Upper lobe of left lung (tissue), 6 donors: ENCODE data around the gene TRIP12. TPM values are rescaled to one million over a fixed set of nuclear protein-coding genes. Genes with fewer than 3 reads are reported as not detected.

Experiments used
- ATAC-seq, 2 donors: fragments of 200-7000 bp; cut with Tn5 transposase; one replicate each; pipeline ENCODE4 v1.9.1; 2022; ENCODE audit warnings: mild to moderate bottlenecking in 2 of 2, moderate library complexity in 2 of 2; ENCODE audit not compliant: low FRiP score in 2 of 2
- DNase-seq, 2 donors: peaks; one replicate each; pipeline ENCODE4 v3.0.0-alpha.2; 2019 to 2020
- H3K27ac ChIP-seq, 4 donors: fragments of 200-600 bp; sonication (generic); one replicate each; pipeline ENCODE4 v1.5.1; 2016 to 2019
- H3K27me3 ChIP-seq, 4 donors: fragments of 200-600 bp; sonication (generic); one replicate each; pipeline ENCODE4 v1.5.1; 2017 to 2019
- H3K36me3 ChIP-seq, 4 donors: fragments of 200-600 bp; sonication (generic); one replicate each; pipeline ENCODE4 v1.5.1; 2016 to 2019
- H3K4me1 ChIP-seq, 4 donors: fragments of 200-600 bp; sonication (generic); one replicate each; pipeline ENCODE4 v1.5.1; 2018 to 2019
- H3K4me3 ChIP-seq, 4 donors: fragments of 200-600 bp; sonication (generic); one replicate each; pipeline ENCODE4 v1.5.1; 2017 to 2019; ENCODE audit warnings: mild to moderate bottlenecking in 2 of 4, moderate library complexity in 1 of 4
- H3K9me3 ChIP-seq, 4 donors: fragments of 200-600 bp; sonication (generic); one replicate each; pipeline ENCODE4 v1.5.1; 2018 to 2019
- EP300 ChIP-seq, 4 donors: sonication (generic); formaldehyde crosslinking; IDR thresholded peaks; one replicate each; pipeline ENCODE4 v1.5.1; 2017; ENCODE audit warnings: antibody characterized with exemption in 4 of 4, control low read depth in 2 of 4
- POLR2A ChIP-seq, 4 donors: fragments of 450-650 bp; IDR thresholded peaks; one replicate each; pipeline ENCODE4 v1.5.1; 2016 to 2017; ENCODE audit warnings: antibody characterized with exemption in 4 of 4, mild to moderate bottlenecking in 2 of 4
- POLR2AphosphoS5 ChIP-seq, 2 donors: sonication (generic); formaldehyde crosslinking; IDR thresholded peaks; one replicate each; pipeline ENCODE4 v1.5.1; 2017; ENCODE audit warnings: antibody characterized with exemption in 2 of 2
- WGBS, 2 donors: methylation state at CpG; one replicate each; pipeline ENCODE4 v1.1.5; 2017 to 2018; 5-methylcytosine and 5-hydroxymethylcytosine counted together
- total RNA-seq, 6 donors: library from RNA; depleted of rRNA in 4 of 6; stranded (reverse); fragments of >200 nt in 4 of 6; gene quantifications; one replicate each; pipeline versions ENCODE4 v1.1.0 to v1.2.1, GENCODE V29; 2016 to 2021
- TF ChIP-seq, protein P1 (sequence below), 6 experiments: fragments of 450-650 bp in 4 of 6; fragments of 200-600 bp in 2 of 6; sonication (generic) in 2 of 6; IDR thresholded peaks; one replicate each; pipeline ENCODE4 v1.5.1; 2016 to 2019; ENCODE audit warnings: antibody characterized with exemption in 6 of 6
- donor health status: DM: no; HTN: no; CAD: no; lungs with moderate emphysema.
- donor health status: DM: no; HTN: yes; CAD: no; lungs with severe emphysema.

Gene TRIP12
- total RNA-seq, 6 donors from 2014 or later, result 164 to 202 (median 180) TPM

DNA sequence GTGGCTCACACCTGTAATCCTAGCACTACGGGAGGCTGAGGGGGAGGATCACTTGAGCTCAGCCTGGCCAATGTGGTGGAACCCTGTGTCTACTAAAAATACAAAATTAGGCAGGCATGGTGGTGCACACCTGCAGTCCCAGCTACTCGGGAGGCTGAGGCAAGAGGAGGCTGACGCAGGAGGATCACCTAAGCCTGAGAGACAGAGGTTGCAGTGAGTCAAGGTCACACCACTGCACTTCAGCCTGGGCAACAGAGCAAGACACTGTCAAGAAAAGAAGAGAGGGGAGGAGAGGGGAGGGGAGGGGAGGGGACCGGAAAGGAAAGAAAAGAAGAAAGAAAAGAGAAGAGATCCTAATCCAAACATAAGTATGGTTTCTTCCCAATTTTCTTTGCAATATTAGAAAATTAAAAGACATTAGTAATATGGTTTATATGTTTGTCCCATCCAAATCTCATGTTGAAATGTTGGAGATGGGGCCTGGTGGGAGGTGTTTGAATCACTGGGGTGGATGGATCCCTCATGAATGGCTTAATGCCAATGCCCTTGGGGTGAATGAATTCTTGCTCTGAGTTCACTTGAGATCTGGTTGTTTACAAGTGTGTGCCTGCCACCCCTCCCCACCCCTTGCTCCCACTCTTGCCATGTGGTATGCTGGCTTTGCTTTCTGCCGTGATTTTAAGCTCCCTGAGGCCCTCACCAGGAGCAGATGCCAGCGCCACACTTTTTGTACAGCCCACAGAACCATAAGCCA, 50.7 kb downstream of the TRIP12 start:
- 93 to 97% methylated on average over 6 of the region's 6 CpGs for WGBS, 2 donors
- TF ChIP-seq POLR2AphosphoS5 (IDR thresholded peaks at IDR 0.05), result no peak
- TF ChIP-seq, protein P1, sequence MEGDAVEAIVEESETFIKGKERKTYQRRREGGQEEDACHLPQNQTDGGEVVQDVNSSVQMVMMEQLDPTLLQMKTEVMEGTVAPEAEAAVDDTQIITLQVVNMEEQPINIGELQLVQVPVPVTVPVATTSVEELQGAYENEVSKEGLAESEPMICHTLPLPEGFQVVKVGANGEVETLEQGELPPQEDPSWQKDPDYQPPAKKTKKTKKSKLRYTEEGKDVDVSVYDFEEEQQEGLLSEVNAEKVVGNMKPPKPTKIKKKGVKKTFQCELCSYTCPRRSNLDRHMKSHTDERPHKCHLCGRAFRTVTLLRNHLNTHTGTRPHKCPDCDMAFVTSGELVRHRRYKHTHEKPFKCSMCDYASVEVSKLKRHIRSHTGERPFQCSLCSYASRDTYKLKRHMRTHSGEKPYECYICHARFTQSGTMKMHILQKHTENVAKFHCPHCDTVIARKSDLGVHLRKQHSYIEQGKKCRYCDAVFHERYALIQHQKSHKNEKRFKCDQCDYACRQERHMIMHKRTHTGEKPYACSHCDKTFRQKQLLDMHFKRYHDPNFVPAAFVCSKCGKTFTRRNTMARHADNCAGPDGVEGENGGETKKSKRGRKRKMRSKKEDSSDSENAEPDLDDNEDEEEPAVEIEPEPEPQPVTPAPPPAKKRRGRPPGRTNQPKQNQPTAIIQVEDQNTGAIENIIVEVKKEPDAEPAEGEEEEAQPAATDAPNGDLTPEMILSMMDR (IDR thresholded peaks at IDR 0.05), result no peak
- no peak for TF ChIP-seq EP300 (IDR thresholded peaks at IDR 0.05)
- TF ChIP-seq POLR2A (IDR thresholded peaks at IDR 0.05), result no peak

DNA sequence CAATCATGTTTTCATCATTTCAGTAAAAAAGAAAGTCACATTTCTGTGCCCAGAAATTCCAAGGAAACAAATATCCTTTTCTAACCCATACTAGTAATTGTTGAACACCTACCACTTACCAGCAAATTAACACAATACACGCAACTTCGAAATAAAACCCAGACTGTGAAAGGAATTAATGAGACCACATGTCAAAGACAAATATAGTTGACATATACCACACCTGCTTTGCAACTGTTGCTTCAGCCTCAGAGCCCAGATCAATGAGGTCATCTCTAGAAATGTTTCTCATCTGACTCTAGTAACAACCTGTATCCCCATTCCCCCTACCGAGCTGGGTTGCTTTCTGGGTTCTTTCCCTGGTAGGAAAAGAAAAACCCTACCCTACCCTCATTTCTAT, 52.6 kb downstream of the TRIP12 start:
- Histone ChIP-seq H3K27me3 (no peaks in the 10 kb centered on the region), H3K36me3 (peaks cover 0 to 5% (median 0%) of the 10 kb centered on the region in 4 donors), H3K9me3 (no peaks in the 10 kb centered on the region), H3K27ac (no peak overlapping the region), H3K4me3 (no peak overlapping the region), H3K4me1 (peaks cover 0 to 20% (median 9%) of the 10 kb centered on the region in 4 donors)
- no peak for DNase-seq
- 73 to 99% methylated on average over 3 of the region's 3 CpGs for WGBS, 2 donors
- ATAC-seq, result no peak
- TF ChIP-seq, protein P1 (IDR thresholded peaks at IDR 0.05), result no peak
- TF ChIP-seq POLR2AphosphoS5 (IDR thresholded peaks at IDR 0.05) (no peak), POLR2A (IDR thresholded peaks at IDR 0.05) (no peak), EP300 (IDR thresholded peaks at IDR 0.05) (no peak)

More for the DNA sequence above, 50.7 kb downstream of the TRIP12 start:
- DNase-seq (no peak), ATAC-seq (no peak)
- Histone ChIP-seq H3K4me3 (no peak overlapping the region), H3K27me3 (no peaks in the 10 kb centered on the region), H3K4me1 (peaks cover 0 to 20% (median 9%) of the 10 kb centered on the region in 4 donors), H3K36me3 (peaks cover 0 to 5% (median 2%) of the 10 kb centered on the region in 4 donors), H3K27ac (no peak overlapping the region), H3K9me3 (no peaks in the 10 kb centered on the region)

DNA sequence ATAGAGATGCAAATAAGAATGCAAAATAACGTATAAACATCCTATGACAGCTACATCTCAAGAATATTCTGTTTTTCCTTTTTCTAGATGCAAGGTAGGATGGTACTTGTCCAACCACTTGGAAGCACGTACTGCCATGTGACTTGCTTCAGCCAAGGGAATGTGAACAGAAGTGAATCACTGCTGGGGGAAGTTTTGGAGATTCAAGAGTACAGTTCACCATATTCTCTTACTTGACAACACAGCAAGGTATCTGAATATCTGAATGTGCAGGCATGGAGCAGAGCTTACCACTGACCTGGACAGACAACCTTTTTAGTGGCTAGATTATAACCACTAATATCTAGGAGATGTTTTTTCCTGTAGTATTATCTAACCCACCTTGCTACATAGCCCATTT, 53.0 kb downstream of the TRIP12 start:
- Histone ChIP-seq H3K27me3 (no peaks in the 10 kb centered on the region), H3K9me3 (no peaks in the 10 kb centered on the region), H3K27ac (no peak overlapping the region), H3K36me3 (peaks cover 0 to 5% (median 0%) of the 10 kb centered on the region in 4 donors), H3K4me3 (no peak overlapping the region), H3K4me1 (peaks cover 0 to 20% (median 9%) of the 10 kb centered on the region in 4 donors)
- ATAC-seq (no peak), DNase-seq (no peak)
- TF ChIP-seq EP300 (IDR thresholded peaks at IDR 0.05) (no peak), POLR2AphosphoS5 (IDR thresholded peaks at IDR 0.05) (no peak), POLR2A (IDR thresholded peaks at IDR 0.05) (no peak)
- TF ChIP-seq, protein P1 (IDR thresholded peaks at IDR 0.05), result no peak
- WGBS, 2 donors, result 85 to 89% methylated on average over 2 of the region's 2 CpGs

DNA sequence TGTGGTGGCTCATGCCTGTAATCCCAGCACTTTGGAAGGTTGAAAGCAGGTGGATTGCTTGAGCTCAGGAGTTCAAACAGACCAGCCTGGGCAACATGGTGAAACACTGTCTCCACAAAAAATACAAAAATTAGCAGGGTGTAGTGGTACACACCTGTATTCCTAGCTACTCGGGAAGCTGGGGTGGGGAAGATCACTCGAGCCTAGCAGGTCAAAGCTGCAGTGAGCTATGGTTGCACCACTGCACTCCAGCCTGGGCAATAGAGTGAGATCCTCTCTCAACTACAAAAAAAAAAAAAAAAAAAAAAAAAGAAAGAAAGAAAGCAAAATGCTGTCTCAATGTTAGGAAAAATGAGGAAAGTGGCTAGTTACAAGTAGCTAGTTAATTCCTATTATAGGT, 56.8 kb downstream of the TRIP12 start:
- Histone ChIP-seq H3K36me3 (peaks cover 0 to 5% (median 0%) of the 10 kb centered on the region in 4 donors), H3K4me3 (no peak overlapping the region), H3K9me3 (no peaks in the 10 kb centered on the region), H3K4me1 (peaks cover 0 to 17% (median 0%) of the 10 kb centered on the region in 4 donors), H3K27me3 (no peaks in the 10 kb centered on the region), H3K27ac (no peak overlapping the region)
- no peak for TF ChIP-seq POLR2A (IDR thresholded peaks at IDR 0.05)
- no peak for TF ChIP-seq POLR2AphosphoS5 (IDR thresholded peaks at IDR 0.05)
- no peak for TF ChIP-seq EP300 (IDR thresholded peaks at IDR 0.05)
- TF ChIP-seq, protein P1 (IDR thresholded peaks at IDR 0.05), result no peak
- WGBS, 2 donors, result 80 to 100% methylated on average over 2 of the region's 2 CpGs
- DNase-seq (no peak), ATAC-seq (no peak)

DNA sequence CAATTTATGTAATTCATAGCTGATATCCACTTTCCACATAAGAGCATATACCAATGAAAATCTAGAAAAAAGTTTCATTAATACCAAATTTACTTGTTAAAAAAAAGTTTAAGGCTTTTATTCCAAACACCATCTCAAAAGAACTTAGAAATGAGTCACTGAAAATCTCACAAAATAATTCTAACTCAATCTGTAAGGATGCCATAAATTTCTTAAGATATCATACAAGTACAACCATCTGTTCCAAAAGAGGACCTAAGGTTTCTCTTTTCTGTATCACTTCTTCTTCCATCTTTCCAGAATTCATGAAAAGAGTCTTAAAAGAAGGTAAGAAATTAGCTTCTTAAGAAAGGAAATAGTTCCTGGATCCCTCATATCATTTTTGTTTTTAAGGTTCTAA, 60.4 kb downstream of the TRIP12 start:
- TF ChIP-seq, protein P1 (IDR thresholded peaks at IDR 0.05), result no peak
- TF ChIP-seq EP300 (IDR thresholded peaks at IDR 0.05), result no peak
- TF ChIP-seq POLR2AphosphoS5 (IDR thresholded peaks at IDR 0.05), result no peak
- no peak for TF ChIP-seq POLR2A (IDR thresholded peaks at IDR 0.05)
- Histone ChIP-seq H3K4me3 (no peak overlapping the region), H3K27ac (no peak overlapping the region), H3K27me3 (no peaks in the 10 kb centered on the region), H3K36me3 (peaks cover 7 to 25% (median 17%) of the 10 kb centered on the region in 4 donors), H3K9me3 (no peaks in the 10 kb centered on the region), H3K4me1 (peaks cover 0 to 4% (median 0%) of the 10 kb centered on the region in 4 donors)
- ATAC-seq, result no peak
- DNase-seq, result no peak
